Stimulated activated effector memory CD8-positive, alpha-beta T cell treated with anti-CD3 and anti-CD28 coated beads, Interleukin-12 subunit alpha, Interleukin-12 subunit beta, amount 100 ng/mL, for 72 hours (primary cell): Measurements from ENCODE around the gene LEKR1.
A peak's percentile ranks its signal among the peaks of the same experiment; 100 is the strongest.

Source experiments
- ATAC-seq: fragments of 150-1000 bp; cut with Tn5 transposase; 2 replicates; pipeline ENCODE4 v1.10.0; 2021
- DNase-seq, 2 donors: peaks; one replicate each; pipeline ENCODE4 v3.0.0; 2021 to 2022; ENCODE audit warnings: low spot score in 2 of 2
- H3K27ac Mint-ChIP-seq: one replicate; pipeline ENCODE4 v1.8.0; 2022; ENCODE audit warnings: mild to moderate bottlenecking, mixed read lengths
- H3K36me3 Mint-ChIP-seq: one replicate; pipeline ENCODE4 v1.8.0; 2022; ENCODE audit warnings: mild to moderate bottlenecking, mixed read lengths
- H3K4me1 Mint-ChIP-seq: one replicate; pipeline ENCODE4 v1.8.0; 2022; ENCODE audit warnings: mixed read lengths
- H3K4me3 Mint-ChIP-seq: one replicate; pipeline ENCODE4 v1.8.0; 2022; ENCODE audit warnings: mild to moderate bottlenecking, mixed read lengths
- H3K9me3 Mint-ChIP-seq: one replicate; pipeline ENCODE4 v1.8.0; 2022; ENCODE audit warnings: mixed read lengths

LEKR1 gene

DNA sequence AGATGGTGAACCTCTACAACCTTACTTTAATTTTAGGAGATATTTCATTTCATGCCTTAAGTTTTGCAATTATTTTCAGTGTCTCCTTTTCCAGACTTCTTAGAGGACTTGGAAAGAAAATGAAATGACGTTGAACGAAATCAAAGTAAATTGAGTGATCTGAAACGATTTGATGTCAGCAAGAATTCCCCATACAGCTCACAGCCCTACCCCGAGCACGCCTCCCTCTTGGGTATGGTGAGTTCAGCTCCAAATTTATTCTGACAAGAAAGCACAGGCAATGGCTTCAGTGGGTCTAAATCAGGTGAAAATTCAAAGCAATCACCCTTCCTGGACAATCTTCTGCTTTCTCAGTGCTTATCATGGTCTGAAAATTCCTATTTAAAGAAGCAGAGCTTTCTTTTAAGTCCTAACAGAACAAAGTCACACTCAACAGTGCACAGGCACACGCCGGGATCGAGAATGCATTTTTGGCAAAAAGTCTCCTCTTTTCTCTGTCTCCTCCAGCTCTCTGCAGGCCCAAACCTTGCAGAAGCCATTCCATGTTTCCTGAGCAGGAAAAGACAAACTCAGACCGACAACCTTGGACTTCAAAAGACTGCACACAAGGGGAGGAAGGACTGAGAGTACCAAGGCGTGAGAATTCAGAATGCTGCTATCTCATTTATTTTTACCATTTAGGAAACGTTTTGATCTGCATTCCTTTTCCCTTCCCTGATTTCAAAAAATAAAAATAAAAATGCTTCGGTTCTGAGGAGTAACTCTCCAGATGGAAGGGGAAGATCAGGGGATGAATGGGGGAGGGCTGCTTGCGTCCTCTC is 261.8 kb downstream of the LEKR1 start:
- no peak for ATAC-seq
- DNase-seq, result no peak
- Mint-ChIP-seq H3K36me3 (peaks cover 22% of the 10 kb centered on the region), H3K4me3 (peak overlapping the region; percentile 77), H3K9me3 (peaks cover 4% of the 10 kb centered on the region), H3K4me1 (peaks cover 68% of the 10 kb centered on the region), H3K27ac (peak overlapping the region; percentile 96)

DNA sequence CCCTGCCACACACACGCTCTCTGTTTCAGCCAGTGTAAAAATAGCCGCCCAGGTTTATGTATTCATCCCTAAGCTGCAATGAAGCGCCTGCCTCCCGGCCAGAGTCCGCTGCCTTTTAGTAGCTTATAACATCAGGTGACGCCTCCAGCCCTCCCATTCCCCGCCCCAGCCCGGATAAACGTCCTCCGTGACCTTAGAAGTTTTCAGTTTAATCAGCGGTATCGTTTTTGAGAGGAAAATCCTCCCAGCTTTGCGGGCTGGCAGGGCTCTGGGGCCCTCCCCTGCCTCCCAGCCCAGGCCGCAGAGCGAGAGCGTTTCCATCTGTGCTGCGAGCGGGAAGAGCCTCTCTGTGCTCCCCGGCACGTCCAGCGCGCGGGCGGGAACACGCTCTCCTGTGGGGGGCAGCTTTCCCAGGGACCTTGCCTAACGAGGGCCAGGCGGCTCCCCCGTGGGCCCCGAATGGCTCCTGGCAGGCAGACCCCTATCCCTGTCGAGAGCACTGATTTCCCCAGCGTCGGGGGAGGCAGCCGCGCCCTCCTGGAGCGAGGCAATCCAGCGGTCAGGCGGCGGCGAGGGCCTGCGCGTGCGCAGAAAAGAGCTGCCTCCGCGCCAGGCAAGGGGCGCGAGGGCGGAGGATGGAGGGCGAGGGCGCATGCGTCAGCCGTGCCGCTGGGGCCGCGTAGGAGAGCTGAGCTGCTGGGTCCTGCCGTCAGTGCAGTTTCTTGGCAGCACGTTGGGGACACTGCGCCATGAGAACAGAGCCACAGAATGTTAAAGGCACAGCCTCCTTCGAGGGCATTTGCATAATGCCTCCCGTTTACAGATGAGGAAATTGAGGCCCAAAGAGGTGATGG is 262.7 kb downstream of the LEKR1 start:
- peaks cover 66% of the 10 kb centered on the region for H3K4me1 Mint-ChIP-seq
- H3K4me3 Mint-ChIP-seq, result peak overlapping the region; percentile 77
- DNase-seq, result peak; percentile 95 to 96
- peaks cover 4% of the 10 kb centered on the region for H3K9me3 Mint-ChIP-seq
- peak; percentile 91 for ATAC-seq
- H3K36me3 Mint-ChIP-seq, result peaks cover 22% of the 10 kb centered on the region
- H3K27ac Mint-ChIP-seq, result peak overlapping the region; percentile 96

DNA sequence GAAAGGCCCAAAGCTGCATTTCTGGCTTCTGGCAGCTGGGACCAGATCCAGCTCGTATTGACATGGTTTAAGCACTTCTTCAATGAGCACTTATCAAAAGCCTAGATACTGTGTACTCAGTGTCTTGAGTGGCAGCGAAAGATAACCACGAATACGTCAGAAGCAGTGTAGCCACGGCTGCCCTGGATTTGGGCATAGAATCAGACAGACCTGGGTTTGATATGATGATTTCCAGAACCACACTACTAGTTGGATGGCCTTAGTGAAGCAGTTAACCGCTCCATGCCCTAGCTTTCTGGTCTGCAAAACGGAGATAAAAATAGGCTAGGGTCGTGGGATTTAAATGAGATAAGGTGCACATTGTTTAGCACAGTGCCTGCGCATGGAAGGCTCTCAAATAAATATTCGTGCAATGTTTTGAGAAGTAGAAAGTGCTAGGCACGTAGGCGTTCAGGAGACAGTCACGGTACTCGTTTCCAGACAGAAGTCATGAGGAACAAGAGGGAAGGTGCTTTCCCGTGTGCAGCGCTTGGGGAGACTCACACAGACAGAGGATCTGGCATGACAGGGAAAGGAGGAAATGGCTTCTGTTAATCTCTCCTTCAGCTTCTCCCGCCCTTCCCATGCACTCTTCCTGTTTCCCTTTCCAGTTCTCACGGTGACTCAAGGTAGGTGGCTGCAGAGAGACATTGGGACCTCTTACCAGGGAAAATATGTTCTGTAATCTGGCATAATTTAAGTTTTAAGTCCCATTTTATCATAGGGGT is 263.5 kb downstream of the LEKR1 start:
- peaks cover 4% of the 10 kb centered on the region for H3K9me3 Mint-ChIP-seq
- H3K27ac Mint-ChIP-seq, result peak overlapping the region; percentile 96
- peaks cover 66% of the 10 kb centered on the region for H3K4me1 Mint-ChIP-seq
- ATAC-seq (peak; percentile 52), DNase-seq (no peak)
- H3K36me3 Mint-ChIP-seq, result peaks cover 22% of the 10 kb centered on the region
- H3K4me3 Mint-ChIP-seq, result peak overlapping the region; percentile 77

DNA sequence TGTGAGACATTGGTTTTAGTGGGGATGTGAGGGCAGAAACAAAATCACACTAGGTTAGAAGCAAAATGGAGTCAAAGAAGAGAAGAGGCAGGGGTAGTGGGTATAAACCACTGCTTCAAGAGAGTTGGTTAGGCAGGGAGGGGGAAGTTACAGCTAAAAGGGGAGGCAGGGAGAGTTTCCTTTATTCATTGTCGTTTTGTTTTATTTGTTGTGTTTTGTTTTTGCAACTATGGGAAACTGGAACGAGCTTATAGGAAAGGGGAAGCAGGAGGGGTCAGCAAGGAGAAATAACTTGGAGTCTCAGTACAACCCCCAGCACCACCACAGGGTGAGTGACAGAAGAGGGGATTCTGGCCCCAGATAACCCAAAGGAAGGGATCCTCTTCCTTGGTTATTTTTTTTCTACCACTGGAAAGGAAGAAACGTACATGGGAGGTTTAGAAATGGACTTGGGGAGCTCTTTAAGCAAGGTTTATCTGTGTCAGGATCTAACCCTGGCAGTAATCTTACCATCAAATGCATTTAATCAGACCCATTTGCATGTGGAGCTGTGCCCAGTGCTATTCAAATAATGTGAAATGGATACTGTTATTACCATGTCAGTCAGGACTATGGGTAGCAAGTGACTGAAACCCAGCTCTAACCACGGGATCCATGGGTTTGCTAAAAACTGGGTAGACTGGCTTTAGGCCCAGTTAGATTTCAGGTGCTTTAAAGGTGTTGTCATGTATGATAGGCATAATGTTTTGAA is 265.1 kb downstream of the LEKR1 start:
- Mint-ChIP-seq H3K9me3 (peaks cover 4% of the 10 kb centered on the region), H3K4me1 (peaks cover 55% of the 10 kb centered on the region), H3K36me3 (peaks cover 22% of the 10 kb centered on the region), H3K4me3 (no peak overlapping the region), H3K27ac (peak overlapping the region; percentile 96)
- DNase-seq, result no peak
- ATAC-seq, result no peak

DNA sequence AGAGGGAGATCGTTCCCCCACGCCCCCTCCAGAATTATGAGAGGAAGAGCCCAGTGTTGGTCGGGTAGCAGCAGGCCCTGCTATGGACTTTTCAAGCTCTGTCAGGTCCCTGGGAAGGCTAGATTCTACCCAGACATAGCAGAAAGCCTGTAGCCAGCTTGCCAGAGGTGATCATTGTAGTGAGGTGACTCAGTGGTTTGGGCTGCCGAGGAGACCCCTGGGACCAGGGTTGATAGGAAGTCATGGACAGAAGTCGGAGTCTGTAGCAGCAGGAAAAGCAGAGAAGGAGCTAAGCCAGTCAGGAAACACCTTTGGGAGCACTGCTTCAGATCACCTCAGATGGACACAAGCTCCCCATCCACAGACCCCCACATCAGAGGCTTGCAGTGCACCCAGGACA is 266.1 kb downstream of the LEKR1 start:
- ATAC-seq, result no peak
- Mint-ChIP-seq H3K9me3 (peaks cover 4% of the 10 kb centered on the region), H3K36me3 (peaks cover 22% of the 10 kb centered on the region), H3K4me1 (peaks cover 45% of the 10 kb centered on the region), H3K4me3 (no peak overlapping the region), H3K27ac (no peak overlapping the region)
- no peak for DNase-seq

DNA sequence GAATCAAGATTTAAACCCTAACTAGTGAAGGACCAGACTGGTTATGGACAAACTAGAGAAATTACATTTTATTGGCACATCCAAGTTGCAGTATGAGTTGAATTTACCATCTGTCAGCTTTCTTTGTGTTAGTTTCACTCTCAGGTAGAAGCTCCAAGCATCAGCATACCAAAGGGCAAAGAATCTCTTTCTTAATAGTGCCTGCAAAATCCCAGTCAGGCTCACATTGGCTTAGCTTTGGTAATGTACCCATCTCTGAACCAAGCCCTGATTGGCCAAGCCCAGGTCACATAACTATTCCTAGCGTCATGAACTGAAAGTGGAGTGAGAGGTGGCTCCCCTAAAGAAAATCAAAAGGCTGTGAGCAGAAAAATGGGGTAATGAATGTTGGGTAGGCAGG is 266.9 kb downstream of the LEKR1 start:
- Mint-ChIP-seq H3K36me3 (peaks cover 22% of the 10 kb centered on the region), H3K9me3 (peaks cover 4% of the 10 kb centered on the region), H3K27ac (no peak overlapping the region), H3K4me1 (peaks cover 40% of the 10 kb centered on the region), H3K4me3 (no peak overlapping the region)
- DNase-seq, result no peak
- no peak for ATAC-seq

DNA sequence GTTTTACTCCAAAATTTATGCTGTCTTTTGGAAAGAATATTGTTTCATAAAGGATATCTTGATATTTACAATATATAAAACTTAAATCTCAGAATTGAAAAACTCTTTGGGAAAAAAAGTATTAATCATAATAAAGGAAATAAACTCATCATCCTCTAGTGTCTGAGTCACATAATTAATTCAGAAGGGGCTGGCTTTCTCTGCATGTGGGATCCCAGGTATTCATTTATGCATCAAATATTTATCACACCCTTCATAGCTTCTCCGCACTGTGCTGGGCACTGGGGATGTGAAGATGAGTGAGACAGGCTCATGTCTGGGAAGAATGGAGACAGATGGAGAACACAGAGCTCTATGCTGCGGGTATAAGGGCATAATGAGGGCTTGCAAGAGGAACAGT is 268.1 kb downstream of the LEKR1 start:
- H3K4me3 Mint-ChIP-seq, result no peak overlapping the region
- peaks cover 4% of the 10 kb centered on the region for H3K9me3 Mint-ChIP-seq
- ATAC-seq (no peak), DNase-seq (no peak)
- peaks cover 11% of the 10 kb centered on the region for H3K36me3 Mint-ChIP-seq
- no peak overlapping the region for H3K27ac Mint-ChIP-seq
- H3K4me1 Mint-ChIP-seq, result peaks cover 43% of the 10 kb centered on the region

DNA sequence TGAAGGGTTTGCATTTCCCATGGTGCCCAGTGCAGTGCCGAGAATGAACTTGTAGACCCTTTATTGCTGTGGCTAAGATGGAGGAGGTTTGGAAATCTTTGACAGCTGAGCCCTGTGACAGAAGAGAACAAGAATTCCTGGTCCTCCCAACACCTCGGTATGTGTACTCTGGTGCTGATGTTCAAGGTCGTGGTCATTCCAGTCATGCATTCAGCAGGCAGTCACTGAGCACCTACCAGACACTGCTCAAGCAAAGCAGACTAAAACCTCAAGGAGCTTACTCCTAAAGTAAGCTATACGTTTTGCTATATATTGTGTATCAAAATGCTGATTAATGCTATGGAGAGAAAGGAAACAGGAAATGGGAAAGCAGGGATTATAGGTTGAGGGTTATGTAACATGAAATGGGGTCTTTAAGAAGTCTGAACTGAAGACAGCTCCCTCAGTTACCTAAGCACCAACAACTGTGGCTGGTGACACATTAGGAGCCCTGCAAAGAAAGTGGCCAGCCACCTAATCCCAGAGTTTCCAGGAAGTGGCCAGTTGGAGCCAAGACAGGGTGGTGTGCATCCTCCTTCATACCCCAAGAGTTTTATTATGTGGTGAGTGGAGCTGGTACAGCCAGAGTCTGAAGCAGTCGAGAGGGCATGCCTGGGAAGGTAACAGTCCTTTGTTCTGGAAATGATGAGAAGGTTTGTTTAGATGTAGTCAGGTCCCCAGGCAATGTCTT is 268.8 kb downstream of the LEKR1 start:
- DNase-seq, result no peak
- Mint-ChIP-seq H3K4me3 (no peak overlapping the region), H3K9me3 (peaks cover 4% of the 10 kb centered on the region), H3K36me3 (peaks cover 4% of the 10 kb centered on the region), H3K4me1 (peaks cover 43% of the 10 kb centered on the region), H3K27ac (no peak overlapping the region)
- no peak for ATAC-seq
